ENCODE results near the gene DHRS1.

DNA sequence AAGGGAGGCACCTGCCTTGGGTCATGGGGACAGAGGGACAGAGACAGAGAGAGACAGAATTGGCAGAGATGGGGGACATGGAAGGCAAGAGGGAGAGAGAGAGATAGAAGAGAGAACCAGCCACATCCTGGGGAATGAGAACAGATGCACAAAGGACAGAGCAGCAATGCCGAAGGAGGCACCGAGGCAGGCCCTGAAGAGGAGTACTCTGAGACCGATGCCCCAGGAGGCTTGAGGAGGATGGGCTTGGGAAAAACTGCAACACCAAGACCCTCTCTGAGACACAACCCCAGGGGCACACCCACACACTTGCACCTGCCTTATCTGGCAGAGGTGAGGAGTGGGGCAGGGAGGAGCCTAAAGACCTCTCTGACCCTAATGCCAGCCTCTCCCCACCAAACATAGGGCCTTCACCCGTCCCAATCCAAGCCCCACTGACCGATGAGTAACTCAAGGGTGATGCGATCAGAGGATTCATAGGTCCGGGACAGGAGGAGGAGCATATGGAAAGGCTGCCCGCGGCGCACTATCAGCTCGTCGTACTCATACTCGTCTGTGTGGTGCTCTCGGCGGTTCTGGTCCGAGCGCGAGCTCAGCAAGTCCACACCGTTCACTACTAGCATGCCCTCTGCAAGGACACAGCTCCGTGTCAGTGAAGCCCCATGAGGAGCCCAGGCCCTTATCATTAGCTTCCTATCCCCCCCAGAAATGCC lies 38.2 kb downstream of the DHRS1 start:
- TF ChIP-seq, protein P1, sequence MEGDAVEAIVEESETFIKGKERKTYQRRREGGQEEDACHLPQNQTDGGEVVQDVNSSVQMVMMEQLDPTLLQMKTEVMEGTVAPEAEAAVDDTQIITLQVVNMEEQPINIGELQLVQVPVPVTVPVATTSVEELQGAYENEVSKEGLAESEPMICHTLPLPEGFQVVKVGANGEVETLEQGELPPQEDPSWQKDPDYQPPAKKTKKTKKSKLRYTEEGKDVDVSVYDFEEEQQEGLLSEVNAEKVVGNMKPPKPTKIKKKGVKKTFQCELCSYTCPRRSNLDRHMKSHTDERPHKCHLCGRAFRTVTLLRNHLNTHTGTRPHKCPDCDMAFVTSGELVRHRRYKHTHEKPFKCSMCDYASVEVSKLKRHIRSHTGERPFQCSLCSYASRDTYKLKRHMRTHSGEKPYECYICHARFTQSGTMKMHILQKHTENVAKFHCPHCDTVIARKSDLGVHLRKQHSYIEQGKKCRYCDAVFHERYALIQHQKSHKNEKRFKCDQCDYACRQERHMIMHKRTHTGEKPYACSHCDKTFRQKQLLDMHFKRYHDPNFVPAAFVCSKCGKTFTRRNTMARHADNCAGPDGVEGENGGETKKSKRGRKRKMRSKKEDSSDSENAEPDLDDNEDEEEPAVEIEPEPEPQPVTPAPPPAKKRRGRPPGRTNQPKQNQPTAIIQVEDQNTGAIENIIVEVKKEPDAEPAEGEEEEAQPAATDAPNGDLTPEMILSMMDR (IDR thresholded peaks at IDR 0.05; ENCODE audit: low read depth, low read length), result no peak
- no peak for TF ChIP-seq EZH2phosphoT487 (IDR thresholded peaks at IDR 0.05; ENCODE audit: low read depth)

Data from OCI-LY3 (cell line).